Retina (tissue), 1 donor: ENCODE data around the gene MEA1.

Experiments
- DNase-seq: peaks from one replicate; pipeline ENCODE4 v3.0.0-alpha.2; 2016

Gene MEA1

DNA sequence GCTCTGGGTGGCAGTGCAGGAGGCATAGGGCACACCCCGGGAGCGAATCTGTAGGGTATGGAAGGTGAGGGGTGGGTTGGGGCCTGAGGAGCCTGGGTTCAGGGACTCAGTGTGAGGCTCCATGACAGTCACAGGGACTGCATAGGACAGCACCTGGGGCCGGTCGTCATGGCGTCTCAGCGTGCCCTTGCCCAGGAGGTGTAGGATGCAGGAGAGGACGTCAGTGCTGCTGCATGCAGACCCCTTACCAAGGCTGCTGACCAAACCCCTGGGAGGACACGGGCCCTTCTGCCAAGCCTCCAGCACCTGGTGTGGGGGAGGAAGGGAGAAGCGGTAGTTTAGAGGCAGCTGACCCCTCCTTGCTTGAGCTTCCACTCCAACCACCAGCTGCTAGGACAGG lies 24.0 kb upstream of the MEA1 start:
- no peak for DNase-seq

DNA sequence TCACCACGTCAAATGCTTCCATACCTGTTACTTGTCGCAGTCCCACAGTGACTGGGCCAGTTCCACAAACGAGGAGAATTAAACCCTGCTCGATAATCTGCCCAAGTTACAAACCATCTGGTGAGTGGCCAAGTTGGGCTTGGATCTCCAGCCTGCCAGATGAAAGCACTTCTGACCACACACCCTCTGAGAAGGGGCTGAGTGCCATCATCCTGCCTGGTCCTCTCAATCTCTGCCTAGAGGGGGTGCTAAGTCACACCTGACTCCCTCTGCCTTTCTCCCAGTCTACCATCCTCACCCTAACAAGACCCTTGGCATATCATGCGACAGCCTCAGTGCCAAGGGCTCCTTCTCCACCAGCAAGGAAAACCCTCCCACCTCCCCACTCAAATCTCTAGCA lies 23.5 kb upstream of the MEA1 start:
- DNase-seq: no peak

DNA sequence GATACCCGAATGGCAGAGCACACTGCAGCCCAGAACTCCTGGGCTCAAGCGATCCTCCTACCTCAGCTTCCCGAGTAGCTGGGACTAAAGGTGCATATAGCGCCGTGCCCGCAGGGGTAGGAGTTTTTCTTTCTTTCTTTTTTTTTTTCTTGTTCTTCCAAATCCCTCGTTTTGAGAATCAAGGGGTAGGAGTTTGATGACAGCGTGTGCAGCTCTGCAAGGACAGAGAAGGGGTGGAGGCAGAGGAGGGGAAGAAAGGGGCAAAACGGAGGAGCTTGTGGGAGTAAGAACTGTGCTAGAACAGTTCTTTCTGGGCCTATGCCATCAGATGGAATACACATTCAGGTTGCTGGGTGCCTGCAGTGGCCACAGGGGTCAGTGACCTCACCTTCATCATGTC lies 23.0 kb upstream of the MEA1 start:
- DNase-seq: no peak

DNA sequence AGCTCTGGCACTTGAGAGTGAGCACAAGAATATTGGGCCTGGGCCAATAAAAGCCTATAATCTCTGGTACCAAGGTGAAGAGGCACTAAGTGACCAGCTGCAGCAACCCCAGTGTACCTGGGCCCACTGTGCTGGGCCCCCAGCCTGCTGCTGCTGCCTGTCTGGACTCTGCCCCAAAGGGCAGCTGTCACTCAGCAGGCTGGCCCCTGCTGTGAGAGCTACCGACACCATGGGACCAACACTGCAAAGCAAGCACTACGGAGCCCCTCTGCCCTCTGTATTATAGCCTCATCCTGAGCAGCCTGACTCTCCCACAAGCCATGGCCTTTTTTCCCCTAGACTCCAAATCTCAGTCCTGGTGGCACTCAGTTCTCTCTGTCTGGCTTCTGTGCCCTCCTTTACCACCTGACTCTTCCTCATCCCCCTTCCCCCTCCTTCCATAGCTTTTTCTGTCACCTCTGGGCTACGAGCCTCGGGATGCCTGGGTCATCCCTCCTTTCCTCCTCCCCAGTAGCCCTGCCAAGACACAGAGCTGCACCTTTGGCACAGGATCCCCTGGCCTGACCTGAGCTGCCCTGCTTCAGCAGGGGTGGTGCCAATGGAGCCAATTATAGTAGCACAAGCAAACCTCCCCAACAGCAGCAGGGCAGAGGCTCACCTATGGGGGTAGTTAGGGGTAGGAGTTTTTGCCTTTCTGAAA lies 21.9 kb upstream of the MEA1 start:
- DNase-seq: no peak

DNA sequence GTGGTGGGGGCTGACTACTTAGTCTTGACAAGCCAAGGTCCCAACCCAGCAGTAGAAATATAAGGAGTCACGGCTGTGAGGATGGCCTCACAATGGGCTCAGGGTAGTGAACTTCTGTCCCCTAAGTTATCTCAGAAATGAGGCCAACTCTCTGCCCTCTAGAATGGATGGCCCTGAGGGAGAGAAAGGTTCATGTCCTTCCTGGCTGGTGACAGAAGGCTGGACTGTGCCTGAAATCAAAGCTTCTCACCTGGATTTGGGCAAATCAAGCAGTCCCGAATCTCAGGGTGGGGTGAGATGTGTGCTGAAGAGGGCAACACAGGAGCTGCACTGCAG lies 20.4 kb upstream of the MEA1 start:
- no peak for DNase-seq

DNA sequence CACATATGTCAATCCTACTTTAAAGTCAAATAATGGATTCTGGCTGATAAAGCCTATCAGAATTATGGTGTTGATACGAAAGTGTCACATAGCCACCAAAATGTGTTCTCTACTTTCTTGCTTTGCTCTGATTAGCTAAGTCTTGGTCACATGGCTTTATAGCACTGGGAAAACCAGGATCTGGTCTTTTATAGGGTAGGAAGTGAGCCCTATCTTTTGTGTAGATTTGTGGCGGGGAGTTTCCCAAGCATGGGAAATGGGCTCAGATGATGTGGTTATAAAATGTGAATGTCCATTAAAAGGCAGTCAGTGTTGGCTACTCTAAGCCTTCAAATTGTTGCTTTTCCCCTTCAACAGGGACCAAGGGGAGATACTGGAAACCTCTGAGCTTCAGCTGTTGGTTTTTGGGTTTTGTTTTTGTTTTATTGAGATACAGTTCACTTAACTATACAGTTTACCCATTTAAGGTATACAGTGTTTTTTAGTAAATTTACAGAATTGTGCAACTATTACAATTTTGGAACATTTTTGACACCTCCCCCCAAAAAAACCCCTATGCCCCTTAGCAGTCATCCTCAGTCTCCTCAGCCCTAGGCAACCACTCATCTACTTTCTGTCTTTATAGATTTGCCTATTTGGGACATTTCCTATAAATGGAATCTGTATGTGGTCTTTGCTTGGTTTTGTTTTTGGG lies 19.9 kb upstream of the MEA1 start:
- no peak for DNase-seq

DNA sequence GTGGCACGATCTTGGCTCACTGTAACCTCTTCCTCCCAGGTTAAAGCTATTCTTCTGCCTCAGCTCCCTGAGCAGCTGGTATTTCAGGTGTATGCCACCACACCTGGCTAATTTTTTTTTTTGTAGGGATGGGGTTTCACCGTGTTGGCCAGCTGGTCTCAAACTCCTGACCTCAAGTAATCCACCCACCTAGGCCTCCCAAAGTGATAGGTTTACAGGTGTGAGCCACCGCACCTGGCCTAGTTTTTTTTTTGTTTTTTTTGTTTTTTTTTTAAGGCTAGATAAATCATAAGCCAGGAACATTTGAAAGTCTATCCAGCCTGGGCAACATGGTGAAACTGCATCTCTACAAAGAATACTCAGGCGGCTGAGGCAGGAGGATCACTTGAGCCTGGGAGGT lies 18.6 kb upstream of the MEA1 start:
- DNase-seq: no peak

DNA sequence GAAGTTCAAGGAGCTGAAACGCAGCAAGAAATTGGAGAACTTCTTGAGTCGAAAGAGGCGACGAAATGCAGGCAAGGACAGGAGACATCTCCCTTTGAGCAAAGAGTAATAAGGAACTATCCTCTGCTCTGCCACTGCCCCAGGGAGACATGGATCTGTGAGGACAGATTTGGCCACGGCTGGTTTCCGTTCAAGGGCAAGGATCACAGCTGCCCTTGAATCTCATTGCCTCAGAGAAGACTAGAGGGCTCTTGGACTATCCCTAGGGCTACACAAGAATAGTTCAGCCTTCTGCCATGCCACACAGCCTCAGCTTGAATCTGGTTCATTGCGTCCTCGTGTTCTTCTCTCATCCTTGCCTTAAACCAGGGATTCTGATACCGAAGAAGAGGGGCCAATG lies 15.4 kb upstream of the MEA1 start:
- DNase-seq: no peak

DNA sequence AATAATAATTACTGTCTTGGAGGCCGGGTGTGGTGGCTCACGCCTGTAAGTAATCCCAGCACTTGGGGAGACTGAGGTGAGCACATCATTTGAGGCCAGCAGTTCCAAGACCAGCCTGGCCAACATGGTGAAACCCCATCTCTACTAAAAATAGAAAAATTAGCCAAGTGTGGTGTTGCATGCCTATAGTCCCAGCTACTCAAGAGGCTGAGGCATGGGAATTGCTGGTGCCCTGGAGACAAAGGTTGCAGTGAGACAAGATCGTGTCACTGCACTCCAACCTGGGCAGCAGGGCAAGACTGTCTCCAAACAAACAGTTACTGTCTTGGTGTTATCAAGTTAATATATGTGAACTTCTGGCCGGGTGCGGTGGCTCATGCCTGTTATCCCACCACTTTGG lies 12.6 kb upstream of the MEA1 start:
- no peak for DNase-seq

DNA sequence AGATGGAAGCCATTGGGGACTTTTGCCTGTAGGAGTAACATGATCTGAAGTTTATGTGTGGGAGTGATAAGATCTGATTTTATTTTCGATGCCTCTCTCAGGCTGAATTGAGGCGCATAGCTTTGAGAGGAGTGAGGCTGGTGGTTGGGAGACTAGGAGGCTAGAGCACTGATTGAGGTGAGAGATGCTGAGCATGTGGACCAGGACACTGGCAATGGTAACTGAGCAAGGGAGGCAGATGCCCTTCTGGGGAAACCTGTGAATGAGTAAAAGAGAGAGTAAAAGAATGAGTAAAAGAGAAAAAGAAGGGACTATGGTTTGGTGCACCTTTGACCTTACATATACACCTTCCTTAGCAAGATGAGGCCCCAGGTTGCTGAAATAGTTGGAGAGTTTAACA lies 10.7 kb upstream of the MEA1 start:
- DNase-seq: no peak

DNA sequence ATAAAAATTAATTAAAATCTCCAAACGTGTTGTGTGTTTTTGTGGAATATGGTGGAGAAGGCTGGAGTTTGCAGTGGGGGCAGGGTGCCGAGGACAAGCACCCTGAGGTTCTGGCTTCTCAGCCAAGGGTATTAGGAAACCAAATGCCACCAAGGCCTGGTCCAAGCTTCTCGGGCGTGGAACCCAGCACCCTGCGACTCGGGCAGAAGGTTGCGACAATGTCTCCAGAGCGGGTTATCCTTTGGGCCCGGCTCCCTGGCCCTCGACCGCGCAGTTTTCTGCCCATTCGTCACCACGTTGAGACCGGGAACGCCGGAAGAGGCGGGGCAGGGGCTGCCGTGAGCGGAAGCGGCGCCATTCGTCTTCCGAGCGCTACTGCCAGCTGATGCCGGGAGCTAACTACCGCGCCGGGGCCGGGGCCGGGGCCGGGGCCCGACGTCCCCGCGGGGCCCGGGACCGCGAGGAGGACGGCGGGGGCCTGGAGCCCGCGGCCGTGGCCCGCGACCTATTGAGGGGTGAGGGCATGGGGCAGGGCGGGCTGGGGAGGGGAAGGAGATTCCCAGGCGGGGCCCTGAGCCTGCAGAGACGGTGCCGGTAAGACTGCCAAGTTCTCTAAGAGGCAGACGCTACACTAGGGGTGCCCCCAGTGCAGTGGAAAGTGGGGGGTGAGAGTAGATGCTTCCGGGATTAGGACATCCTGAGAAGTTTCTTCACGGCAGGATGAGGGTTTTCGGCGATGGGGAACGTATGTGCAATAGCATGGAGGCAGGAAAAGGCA lies 7.7 kb upstream of the MEA1 start, which contains the start of gene RRP36:
Gene RRP36 (plus strand): TSS at position 354 of the 778 bp plus-strand sequence. CDS start 32 bp downstream, at position 386.
- DNase-seq: peak; percentile 80

DNA sequence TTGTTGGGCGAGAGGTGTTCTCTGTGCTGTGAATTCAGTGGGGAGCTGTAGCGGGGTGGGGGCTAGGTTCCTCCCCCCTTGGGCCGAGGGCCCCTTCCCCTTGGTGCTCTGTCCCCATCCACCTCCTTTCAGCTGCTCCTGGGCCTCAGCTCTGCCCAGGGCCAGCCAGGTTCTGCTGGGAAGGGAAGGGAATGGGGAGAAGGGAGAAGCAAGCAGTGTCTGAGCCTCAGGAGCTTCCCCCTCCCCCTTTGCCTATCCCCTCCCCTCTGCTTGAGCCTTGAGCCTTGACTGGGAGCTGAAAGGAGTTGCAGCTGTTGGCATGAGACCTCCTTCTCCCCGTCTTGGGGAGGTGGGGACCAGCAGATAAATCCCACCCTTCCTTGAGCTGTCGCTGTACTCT lies 7.1 kb upstream of the MEA1 start:
- DNase-seq: no peak

DNA sequence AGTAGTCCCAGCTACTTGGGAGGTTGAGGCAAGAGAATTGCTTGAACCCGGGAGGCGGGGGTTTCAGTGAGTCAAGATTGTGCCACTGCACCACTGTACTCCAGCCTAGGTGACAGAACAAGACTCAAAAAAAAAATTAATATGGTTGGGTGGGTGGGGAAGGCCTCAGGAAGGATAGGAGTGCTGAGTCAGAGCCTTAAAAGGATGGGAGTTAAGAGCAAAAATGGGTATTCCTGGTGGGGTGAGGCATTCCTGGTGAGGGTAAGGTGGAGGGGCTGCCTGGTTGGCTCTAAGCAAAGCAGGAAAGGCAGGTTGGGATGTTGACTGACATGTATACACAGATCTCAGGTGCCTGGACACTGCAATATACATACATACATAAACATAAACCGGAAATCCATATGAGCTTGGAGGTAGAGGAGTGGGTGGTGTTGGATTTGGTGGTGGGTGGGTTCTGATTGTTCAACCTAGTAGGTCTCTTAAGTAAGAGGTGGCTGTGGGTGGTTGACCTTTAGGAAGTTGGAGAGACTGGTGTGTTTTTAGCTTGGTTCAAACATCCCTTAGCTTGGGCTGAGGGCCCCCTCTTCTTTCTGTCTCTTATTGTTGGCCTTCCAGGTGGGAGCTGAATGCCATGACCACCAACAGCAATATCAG lies 6.4 kb upstream of the MEA1 start:
- no peak for DNase-seq

DNA sequence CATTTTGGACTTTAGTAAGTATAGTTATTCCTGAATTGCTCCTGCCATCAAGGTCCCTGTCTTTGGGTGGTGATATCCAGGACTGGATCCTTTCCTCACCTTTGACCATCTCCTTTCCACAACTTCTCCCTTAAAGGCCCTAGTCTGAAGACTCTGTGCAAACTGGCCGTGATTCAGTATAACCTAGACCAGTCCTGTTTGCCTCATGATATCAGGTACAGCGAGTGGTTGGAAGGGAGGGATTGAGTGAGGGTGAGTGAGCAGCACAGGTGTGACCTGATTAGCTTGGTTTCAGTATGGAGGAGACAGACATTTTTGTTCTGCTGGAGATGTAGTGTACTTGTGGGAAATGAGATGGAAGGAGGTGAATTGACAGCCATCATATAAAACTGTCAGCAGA lies 5.4 kb upstream of the MEA1 start:
- no peak for DNase-seq

DNA sequence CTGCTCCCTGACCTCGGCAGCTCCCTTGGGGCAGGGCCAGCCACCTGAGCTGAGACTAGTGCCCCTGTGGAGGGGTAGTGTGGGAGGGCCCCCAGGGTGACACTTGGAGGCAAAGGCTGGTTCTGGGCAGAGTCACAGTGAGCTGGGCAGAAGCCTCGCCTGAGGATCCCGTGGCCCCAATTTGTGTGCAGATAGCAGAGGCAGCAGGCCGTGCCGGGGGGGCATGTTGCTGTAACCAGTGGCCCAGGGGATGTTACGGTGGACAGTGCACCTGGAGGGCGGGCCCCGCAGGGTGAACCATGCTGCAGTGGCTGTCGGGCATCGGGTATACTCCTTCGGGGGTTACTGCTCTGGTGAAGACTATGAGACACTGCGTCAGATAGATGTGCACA lies 3.2 kb upstream of the MEA1 start:
- no peak for DNase-seq

DNA sequence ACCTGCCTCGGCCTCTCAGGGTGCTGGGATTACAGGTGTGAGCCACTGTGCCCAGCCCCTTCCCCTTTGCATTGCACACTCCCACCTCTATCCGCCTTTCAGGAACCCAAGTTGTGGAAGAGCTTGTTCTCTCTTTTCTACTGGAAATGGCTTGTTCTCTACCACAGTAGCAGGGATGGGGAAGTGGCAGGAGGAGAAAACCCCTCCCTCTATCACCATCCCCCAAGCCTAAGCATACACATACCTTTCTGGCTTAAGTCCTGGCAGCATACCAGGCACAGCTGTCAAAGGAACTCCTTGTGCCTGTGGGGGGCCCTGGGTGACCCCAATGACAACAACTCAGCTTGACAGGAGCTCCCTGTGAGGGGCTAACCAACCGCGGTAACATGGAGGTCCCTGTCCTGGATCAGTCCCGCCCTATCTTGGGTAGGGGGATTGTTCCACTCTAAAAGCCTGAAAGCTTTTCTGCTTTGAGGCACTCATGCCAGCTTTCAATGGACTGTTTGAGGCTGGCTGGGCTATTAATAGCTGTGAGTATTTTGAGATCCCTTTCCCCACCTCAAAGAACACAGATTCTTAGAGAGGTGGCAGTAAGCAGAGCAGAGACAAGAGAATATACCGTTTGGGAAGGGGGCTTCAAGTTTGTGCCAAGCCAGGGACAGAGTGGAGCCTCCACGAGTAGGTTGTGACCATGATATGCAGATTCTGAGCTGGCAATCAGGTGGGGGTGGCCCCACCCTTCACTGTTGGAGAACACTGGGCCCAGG lies 2.6 kb upstream of the MEA1 start:
- DNase-seq: no peak

DNA sequence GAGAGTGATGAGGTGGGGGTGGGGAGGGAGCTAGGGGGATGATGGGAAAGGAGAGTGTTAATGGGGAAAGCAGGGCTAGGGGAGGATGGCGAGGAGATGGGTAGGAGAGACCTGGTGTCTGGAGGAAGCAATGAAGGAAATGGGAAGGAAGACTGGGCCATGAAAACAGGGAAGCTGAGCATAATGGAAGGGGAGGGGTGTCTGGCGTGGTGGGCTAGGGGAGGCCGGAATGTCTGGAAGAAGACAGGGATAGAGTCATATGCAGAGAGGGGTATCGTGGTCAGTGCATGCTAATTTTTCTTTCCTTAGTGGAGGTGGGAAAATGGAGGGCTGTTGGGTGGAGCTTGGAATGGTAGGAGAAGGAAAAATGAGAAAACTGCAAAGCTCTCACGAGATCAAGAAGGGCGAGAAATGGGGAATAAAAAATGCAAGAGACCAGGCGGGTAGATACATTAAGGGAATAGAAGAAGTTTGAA lies 726 bp upstream of the MEA1 start:
- no peak for DNase-seq

DNA sequence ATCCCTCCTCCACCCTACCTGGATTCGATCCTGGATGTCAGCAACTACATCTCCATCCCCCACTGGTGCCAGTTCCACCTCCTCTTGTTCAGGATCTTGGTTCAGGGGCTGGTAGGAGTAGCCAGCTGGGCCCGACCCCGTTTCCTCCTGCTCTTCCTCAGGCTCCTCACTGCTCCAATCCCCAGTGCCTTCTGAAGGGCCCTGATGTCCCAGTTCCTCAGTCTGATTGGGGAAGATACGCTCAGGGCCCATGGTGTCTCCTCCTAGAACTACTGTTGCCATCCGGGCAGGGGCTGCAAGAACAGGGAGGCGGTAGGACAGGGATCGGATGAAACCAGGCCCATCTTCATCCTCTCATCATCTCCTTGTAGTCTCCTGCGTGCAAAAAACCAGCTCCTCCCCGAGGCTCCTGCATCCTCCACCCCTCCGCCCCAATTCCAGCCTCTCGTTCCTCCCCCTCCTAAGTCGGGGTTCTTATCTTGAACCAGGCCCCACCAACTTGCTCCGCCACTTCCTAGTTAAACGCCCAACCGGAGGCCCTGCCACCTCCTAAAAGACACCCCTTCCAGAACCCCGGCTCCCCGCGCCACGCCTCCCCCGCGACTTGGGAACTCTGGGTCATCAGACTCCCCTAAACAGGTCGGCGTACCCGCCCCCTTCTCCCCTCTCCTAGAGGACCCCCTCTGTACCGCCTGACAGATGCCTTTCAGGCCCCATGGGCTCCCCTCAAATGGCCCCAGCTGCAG lies 476 bp downstream of the MEA1 start:
- no peak for DNase-seq

DNA sequence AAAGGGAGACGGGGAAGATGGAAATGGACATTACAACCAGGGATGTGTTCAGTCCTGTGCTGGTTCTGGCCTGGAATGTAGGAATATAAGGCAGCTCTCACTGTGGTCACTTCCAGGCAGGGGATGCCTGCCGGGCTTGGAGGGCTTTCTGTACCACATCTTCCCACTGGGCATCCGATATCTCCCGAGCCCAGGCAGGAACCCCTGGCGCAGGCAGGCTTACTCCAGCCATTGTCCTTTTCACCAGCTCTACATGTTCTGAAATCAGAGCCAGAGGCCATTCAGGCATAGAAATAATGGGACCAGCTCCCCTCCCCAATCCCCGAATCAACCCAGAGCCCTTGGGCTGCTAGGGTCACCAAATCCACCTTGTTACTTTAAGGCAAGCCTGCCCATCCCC lies 1.4 kb downstream of the MEA1 start:
- no peak for DNase-seq

DNA sequence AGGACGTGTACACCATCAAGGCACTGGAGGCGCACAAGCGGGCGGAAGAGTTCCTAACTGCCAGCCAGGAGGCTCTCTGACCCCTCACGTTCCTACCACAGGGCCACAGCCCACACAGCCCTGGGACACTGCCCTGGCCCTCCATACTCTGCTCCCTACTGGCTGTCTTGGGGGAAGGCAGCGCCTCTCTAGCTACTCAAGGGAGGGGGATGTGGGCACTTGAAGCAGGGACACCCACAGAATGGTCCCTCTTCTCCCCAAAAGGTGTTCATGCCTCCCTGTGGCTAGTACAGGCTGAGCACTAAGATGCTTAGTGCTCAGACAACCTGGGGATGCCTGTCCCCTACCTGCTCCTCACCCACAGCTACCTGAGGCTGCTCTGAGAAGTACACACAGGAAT lies 2.5 kb downstream of the MEA1 start:
- DNase-seq: no peak

DNA sequence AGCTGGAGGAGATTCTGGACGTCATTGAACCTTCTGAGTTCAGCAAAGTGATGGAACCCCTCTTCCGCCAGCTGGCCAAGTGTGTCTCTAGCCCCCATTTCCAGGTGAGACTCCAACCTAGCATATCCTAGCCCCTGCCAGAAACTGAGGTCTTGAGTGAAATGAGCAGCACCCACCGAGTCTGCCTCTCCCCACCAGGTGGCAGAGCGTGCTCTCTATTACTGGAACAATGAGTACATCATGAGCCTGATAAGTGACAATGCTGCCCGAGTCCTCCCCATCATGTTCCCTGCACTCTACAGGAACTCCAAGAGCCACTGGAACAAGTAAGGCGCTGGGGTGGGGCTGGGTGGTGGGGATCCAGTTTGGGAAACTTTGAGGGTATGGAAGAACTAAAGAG lies 4.6 kb downstream of the MEA1 start:
- no peak for DNase-seq

DNA sequence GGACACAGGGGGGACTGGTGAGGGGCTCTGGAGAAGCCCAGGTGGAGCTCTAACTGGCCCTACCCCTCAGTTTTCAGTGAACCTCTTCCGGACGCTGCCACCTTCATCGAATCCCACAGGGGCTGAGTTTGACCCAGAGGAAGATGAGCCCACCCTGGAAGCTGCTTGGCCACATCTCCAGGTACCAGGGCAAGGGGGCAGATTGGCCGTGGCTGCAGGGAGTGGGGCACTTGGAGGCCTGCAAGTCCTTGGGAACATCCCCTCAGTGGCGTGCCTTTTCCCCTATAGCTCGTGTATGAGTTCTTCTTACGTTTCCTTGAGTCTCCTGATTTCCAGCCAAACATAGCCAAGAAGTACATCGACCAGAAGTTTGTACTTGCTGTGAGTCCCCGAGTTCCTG lies 6.6 kb downstream of the MEA1 start:
- DNase-seq: no peak
